ENCODE measurements around the gene ITGB6.

GRCh38 chr2:160214461-160215445 is 14.7 kb upstream of the ITGB6 start:
- TF ChIP-seq CTCF (IDR thresholded peaks at IDR 0.05; ENCODE audit: borderline replicate concordance, extremely low read depth, low read length, poor library complexity, severe bottlenecking), result no peak
- no peak for TF ChIP-seq EZH2 (IDR thresholded peaks at IDR 0.05; ENCODE audit: borderline replicate concordance, low read depth, low read length, severe bottlenecking)
